Tibial nerve (tissue), 4 donors: ENCODE data around the gene L3HYPDH. TPM values are rescaled to one million over a fixed set of nuclear protein-coding genes. Genes with fewer than 3 reads are reported as not detected.
A peak's percentile ranks its signal among the peaks of the same experiment; 100 is the strongest.

Source experiments
- DNase-seq, 2 donors: peaks; one replicate each; pipeline ENCODE4 v3.0.0-alpha.2; 2019; ENCODE audit warnings: low spot score in 2 of 2
- H3K27ac ChIP-seq, 4 donors: fragments of 200-600 bp; sonication (generic) in 3 of 4; one replicate each; pipeline ENCODE4 v1.5.1; 2017 to 2019; ENCODE audit warnings: mild to moderate bottlenecking in 1 of 4
- H3K27me3 ChIP-seq, 2 donors: fragments of 200-600 bp; sonication (generic) in 1 of 2; one replicate each; pipeline versions ENCODE4 v1.5.1 to v1.6.0; 2017 to 2019
- H3K36me3 ChIP-seq, 3 donors: fragments of 200-600 bp; sonication (generic); one replicate each; pipeline ENCODE4 v1.5.1; 2018 to 2019
- H3K4me1 ChIP-seq, 4 donors: fragments of 200-600 bp; sonication (generic) in 3 of 4; one replicate each; pipeline ENCODE4 v1.5.1; 2017 to 2019
- H3K4me3 ChIP-seq, 4 donors: fragments of 200-600 bp; sonication (generic) in 3 of 4; one replicate each; pipeline ENCODE4 v1.5.1; 2017 to 2019; ENCODE audit warnings: mild to moderate bottlenecking in 1 of 4, moderate library complexity in 1 of 4
- H3K9me3 ChIP-seq, 4 donors: fragments of 200-600 bp; sonication (generic) in 3 of 4; one replicate each; pipeline ENCODE4 v1.5.1; 2017 to 2019
- EP300 ChIP-seq, 2 donors: sonication (generic); formaldehyde crosslinking; IDR thresholded peaks; one replicate each; pipeline ENCODE4 v1.6.1; 2017; ENCODE audit warnings: antibody characterized with exemption in 2 of 2, mild to moderate bottlenecking in 1 of 2
- POLR2A ChIP-seq, 2 donors: fragments of 450-650 bp; IDR thresholded peaks; one replicate each; pipeline ENCODE4 v1.6.1; 2017; ENCODE audit warnings: antibody characterized with exemption in 2 of 2, mild to moderate bottlenecking in 2 of 2, moderate library complexity in 2 of 2
- WGBS, 2 donors: methylation state at CpG; one replicate each; pipeline ENCODE4 v1.1.5; 2018; 5-methylcytosine and 5-hydroxymethylcytosine counted together
- total RNA-seq, 4 donors: library from RNA; depleted of rRNA; stranded (reverse); fragments of >200 nt; gene quantifications; one replicate each; pipeline ENCODE4 v1.1.0, GENCODE V29; 2016
- TF ChIP-seq, protein P1 (sequence below), 5 experiments: fragments of 200-600 bp in 3 of 5; fragments of 450-650 bp in 2 of 5; sonication (generic) in 3 of 5; IDR thresholded peaks; one replicate each; pipeline ENCODE4 v1.5.1; 2016 to 2019; ENCODE audit warnings: antibody characterized with exemption in 5 of 5, mild to moderate bottlenecking in 3 of 5, moderate library complexity in 2 of 5

Gene L3HYPDH
- total RNA-seq, 4 donors from 2014 or later: 69.9 to 85.5 (median 76.6) TPM

DNA sequence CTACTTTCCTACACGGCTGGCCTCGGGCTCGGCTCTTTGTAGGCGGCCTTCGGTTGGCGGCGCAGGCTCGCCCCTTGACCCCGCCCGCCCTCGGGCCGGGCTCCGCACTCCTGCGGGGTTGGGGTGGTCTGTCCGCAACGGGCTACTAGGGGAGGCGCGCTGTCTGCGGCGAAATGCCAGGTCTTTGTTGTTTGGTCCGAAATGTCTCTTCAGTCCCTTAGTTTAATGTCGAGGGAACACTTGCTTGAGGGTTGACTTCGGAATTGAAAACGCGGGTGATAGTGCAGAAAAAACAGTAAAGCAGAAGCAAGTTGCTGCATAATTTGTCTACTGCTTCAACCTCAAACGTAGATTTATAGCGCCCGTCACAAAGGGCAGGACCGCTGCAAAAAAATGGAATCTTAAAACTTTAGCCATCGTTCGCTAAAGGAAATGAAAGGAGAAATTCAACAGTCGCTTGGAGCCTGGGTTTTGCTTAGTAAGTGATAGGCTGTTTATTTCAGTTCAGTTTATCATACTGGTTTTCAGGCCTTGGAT, 499 bp upstream of the L3HYPDH start:
- WGBS, 2 donors: 0 to 1% methylated on average over 25 to 32 of the region's 32 CpGs
- Histone ChIP-seq H3K9me3 (no peaks in the 10 kb centered on the region), H3K27ac (peak overlapping the region; percentile 93 to 97 (median 94)), H3K4me1 (peaks cover 0 to 67% (median 38%) of the 10 kb centered on the region in 4 donors), H3K4me3 (peak overlapping the region; percentile 66 to 95 (median 89)), H3K27me3 (no peaks in the 10 kb centered on the region), H3K36me3 (peaks cover 0 to 13% (median 0%) of the 10 kb centered on the region in 3 donors)
- no peak for DNase-seq
- TF ChIP-seq EP300 (IDR thresholded peaks at IDR 0.05): no peak
- TF ChIP-seq, protein P1, sequence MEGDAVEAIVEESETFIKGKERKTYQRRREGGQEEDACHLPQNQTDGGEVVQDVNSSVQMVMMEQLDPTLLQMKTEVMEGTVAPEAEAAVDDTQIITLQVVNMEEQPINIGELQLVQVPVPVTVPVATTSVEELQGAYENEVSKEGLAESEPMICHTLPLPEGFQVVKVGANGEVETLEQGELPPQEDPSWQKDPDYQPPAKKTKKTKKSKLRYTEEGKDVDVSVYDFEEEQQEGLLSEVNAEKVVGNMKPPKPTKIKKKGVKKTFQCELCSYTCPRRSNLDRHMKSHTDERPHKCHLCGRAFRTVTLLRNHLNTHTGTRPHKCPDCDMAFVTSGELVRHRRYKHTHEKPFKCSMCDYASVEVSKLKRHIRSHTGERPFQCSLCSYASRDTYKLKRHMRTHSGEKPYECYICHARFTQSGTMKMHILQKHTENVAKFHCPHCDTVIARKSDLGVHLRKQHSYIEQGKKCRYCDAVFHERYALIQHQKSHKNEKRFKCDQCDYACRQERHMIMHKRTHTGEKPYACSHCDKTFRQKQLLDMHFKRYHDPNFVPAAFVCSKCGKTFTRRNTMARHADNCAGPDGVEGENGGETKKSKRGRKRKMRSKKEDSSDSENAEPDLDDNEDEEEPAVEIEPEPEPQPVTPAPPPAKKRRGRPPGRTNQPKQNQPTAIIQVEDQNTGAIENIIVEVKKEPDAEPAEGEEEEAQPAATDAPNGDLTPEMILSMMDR (IDR thresholded peaks at IDR 0.05): no peak
- no peak for TF ChIP-seq POLR2A (IDR thresholded peaks at IDR 0.05)

DNA sequence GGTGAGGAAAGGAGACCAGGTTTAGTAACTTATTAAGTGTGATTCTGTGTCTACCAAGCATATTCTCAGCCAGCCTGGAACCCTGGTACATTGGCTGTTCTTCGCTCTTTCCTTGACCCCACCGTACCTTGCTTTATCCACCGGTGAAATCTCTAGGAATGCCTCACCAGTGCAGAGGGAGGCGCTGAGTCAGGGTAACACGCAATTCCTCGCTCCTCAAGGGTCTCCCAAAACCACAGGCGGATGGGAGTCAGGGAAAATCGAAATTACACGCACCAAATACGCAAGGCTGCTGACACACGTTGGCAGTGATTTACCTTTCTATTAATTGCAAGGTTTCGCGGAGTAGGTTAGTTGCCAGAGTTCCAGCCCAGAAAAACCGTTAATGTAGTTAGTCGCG, 845 bp downstream of the L3HYPDH start:
- Histone ChIP-seq H3K9me3 (no peaks in the 10 kb centered on the region), H3K4me3 (peak overlapping the region; percentile 66 to 95 (median 89)), H3K36me3 (peaks cover 0 to 1% (median under 1%) of the 10 kb centered on the region in 3 donors), H3K27ac (peak overlapping the region; percentile 93 to 97 (median 94)), H3K27me3 (no peaks in the 10 kb centered on the region), H3K4me1 (peaks cover 0 to 63% (median 38%) of the 10 kb centered on the region in 4 donors)
- WGBS, 2 donors: 7 to 8% methylated on average over 14 to 16 of the region's 16 CpGs
- DNase-seq: no peak
- TF ChIP-seq EP300 (IDR thresholded peaks at IDR 0.05) (no peak), POLR2A (IDR thresholded peaks at IDR 0.05) (no peak)
- TF ChIP-seq, protein P1 (IDR thresholded peaks at IDR 0.05): no peak

DNA sequence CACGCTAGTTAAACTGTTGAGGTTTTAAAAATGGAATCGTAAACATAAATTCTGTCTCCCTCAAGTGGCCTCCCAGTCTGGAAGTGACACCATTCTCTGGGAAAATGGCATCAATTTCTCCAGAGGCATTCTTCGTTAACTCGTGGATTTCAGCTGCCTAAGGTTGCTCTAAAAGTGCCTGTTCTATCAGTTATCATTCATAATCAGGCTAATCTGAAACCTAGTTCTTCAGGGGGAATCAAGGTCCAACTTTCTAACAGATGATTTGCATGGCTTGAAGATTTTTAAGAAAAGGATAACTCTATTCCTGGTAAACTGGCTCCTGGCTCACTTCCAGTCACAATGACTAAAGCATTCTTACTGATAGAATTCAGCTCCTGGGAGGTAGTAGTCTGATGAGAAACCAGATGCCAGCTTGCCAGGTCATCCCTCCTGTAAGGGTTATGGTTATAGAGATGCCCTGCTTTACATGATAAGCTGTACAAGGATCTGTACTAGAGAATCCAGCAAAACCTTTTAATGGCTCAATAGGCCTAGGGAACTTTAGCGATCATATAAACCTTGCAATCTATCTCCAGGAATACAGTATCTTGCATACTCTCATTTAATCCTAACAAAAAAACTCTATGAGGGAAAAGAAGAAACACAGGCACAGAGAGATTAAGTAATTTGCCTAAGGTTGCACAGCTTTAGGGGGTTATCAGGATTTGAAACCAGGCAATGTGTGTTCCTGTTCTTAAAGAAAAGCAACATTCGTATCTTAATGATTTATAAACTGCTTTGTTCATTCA, 1.5 kb downstream of the L3HYPDH start:
- H3K36me3 ChIP-seq: peaks cover 0 to 6% (median 4%) of the 10 kb centered on the region in 3 donors
- TF ChIP-seq, protein P1 (IDR thresholded peaks at IDR 0.05): no peak
- no peak for TF ChIP-seq EP300 (IDR thresholded peaks at IDR 0.05)
- TF ChIP-seq POLR2A (IDR thresholded peaks at IDR 0.05): no peak
- peak overlapping the region; percentile 66 to 95 (median 89) for H3K4me3 ChIP-seq
- no peaks in the 10 kb centered on the region for H3K27me3 ChIP-seq
- no peaks in the 10 kb centered on the region for H3K9me3 ChIP-seq
- H3K4me1 ChIP-seq: peaks cover 0 to 63% (median 38%) of the 10 kb centered on the region in 4 donors
- peak overlapping the region; percentile 93 to 97 (median 94) for H3K27ac ChIP-seq
- 40 to 43% methylated on average over 6 of the region's 6 CpGs for WGBS, 2 donors
- DNase-seq: peak in 1 of 2 donors; percentile 32

DNA sequence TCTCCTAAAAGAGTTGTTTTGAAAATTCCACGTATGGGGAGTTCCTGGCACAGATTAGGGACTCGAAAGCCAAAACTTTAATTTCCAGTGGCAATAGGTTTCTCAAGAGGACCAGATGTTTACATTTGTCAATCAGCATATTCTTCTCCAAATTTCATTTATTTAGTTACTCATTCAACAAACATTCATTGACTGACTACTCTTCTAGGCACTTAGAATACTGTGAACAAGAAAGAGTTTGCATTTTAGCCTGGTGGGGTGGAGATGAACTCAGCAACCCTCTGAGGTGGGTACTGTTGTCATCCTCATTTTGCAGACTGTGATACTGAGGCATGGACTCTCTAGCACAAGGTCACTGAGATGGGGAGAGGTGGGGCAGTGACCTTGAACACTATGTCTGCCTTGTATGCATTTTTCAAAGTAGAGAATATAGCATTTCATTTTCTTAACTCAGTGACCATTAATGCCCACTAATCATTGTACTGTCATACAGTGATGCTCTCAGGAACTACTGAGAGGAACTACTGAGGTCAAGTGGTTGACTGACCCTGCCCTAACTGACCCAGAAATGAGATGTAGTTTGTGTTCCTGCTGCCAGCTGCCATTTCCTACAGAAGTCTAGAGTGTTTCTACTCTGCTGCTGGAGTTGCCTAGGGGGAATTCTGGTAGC, 2.2 kb downstream of the L3HYPDH start:
- H3K4me3 ChIP-seq: peak overlapping the region in 2 of 4 donors; percentile 8 to 66
- peaks cover 0 to 58% (median 34%) of the 10 kb centered on the region in 4 donors for H3K4me1 ChIP-seq
- peaks cover 0 to 6% (median 4%) of the 10 kb centered on the region in 3 donors for H3K36me3 ChIP-seq
- TF ChIP-seq EP300 (IDR thresholded peaks at IDR 0.05) (no peak), POLR2A (IDR thresholded peaks at IDR 0.05) (no peak)
- TF ChIP-seq, protein P1 (IDR thresholded peaks at IDR 0.05): no peak
- H3K27ac ChIP-seq: peak overlapping the region in 2 of 4 donors; percentile 96 to 97
- no peak for DNase-seq
- H3K9me3 ChIP-seq: no peaks in the 10 kb centered on the region
- WGBS, 2 donors: 46 to 52% methylated on average over 2 of the region's 2 CpGs
- no peaks in the 10 kb centered on the region for H3K27me3 ChIP-seq
